HEK293 (cell line): Measurements from ENCODE around the gene ANKRD49.

Experiments
- CTCF ChIA-PET: fragments of 350-600 bp; formaldehyde crosslinking; extraction: SDS; loops from one replicate; lab custom pipeline; 2021; ENCODE audit warnings: antibody characterized with exemption; lab: Yijun Ruan, JAX
- POLR2A ChIA-PET: fragments of 300-600 bp; formaldehyde crosslinking; extraction: SDS; loops from one replicate; lab custom pipeline; 2020; ENCODE audit warnings: antibody characterized with exemption, inconsistent platforms; lab: Yijun Ruan, JAX
- H3K27ac ChIP-seq: fragments of 200-500 bp; sonication (Bioruptor generic); 2 replicates; pipeline ENCODE4 v1.5.1; 2014; ENCODE audit warnings: low read depth, low read length, control low read depth, inconsistent platforms; ENCODE audit errors: extremely low read depth
- H3K36me3 ChIP-seq, 2 experiments: fragments of 200-500 bp in 1 of 2; sonication (Bioruptor generic) in 1 of 2; 1 replicate in 1 of 2; 2 replicates in 1 of 2; pipeline ENCODE4 v1.5.1; 2014 to 2017; ENCODE audit warnings: inconsistent platforms in 2 of 2, low read length in 2 of 2; ENCODE audit not compliant: control insufficient read depth in 2 of 2, insufficient read depth in 1 of 2
- H3K4me1 ChIP-seq: fragments of 200-500 bp; sonication (Bioruptor generic); 2 replicates; pipeline ENCODE4 v1.5.1; 2014; ENCODE audit warnings: mild to moderate bottlenecking, low read length, inconsistent platforms; ENCODE audit not compliant: control insufficient read depth, insufficient read depth
- H3K4me3 ChIP-seq: 2 replicates; pipeline ENCODE4 v1.5.1; 2011; ENCODE audit warnings: low read depth, mild to moderate bottlenecking, control low read depth, low read length, moderate library complexity
- H3K9me3 ChIP-seq: fragments of 200-500 bp; sonication (Bioruptor generic); 2 replicates; pipeline ENCODE4 v1.5.1; 2014; ENCODE audit warnings: low read depth, low read length, inconsistent platforms; ENCODE audit not compliant: control insufficient read depth, insufficient read depth
- EGR2 ChIP-seq: fragments of 450-650 bp; formaldehyde crosslinking; IDR thresholded peaks from 2 replicates; pipeline ENCODE4 v1.5.1; 2016; ENCODE audit warnings: low read depth, missing biosample characterization, missing genetic modification characterization
- FEZF1 ChIP-seq: fragments of 450-650 bp; formaldehyde crosslinking; IDR thresholded peaks from 2 replicates; pipeline ENCODE4 v1.5.1; 2016; ENCODE audit warnings: missing biosample characterization, missing genetic modification characterization
- GLIS1 ChIP-seq: fragments of 450-650 bp; formaldehyde crosslinking; IDR thresholded peaks from 2 replicates; pipeline ENCODE4 v1.5.1; 2016; ENCODE audit warnings: missing biosample characterization, missing genetic modification characterization
- KLF8 ChIP-seq: fragments of 450-650 bp; formaldehyde crosslinking; IDR thresholded peaks from 2 replicates; pipeline ENCODE4 v1.5.1; 2016; ENCODE audit warnings: missing biosample characterization, missing genetic modification characterization
- PRDM10 ChIP-seq: fragments of 450-650 bp; formaldehyde crosslinking; IDR thresholded peaks from 2 replicates; pipeline ENCODE4 v1.5.1; 2016; ENCODE audit warnings: missing biosample characterization, missing genetic modification characterization
- PRDM6 ChIP-seq: fragments of 450-650 bp; formaldehyde crosslinking; IDR thresholded peaks from 2 replicates; pipeline ENCODE4 v1.5.1; 2017; ENCODE audit warnings: missing biosample characterization, missing genetic modification characterization
- SP3 ChIP-seq: fragments of 450-650 bp; formaldehyde crosslinking; IDR thresholded peaks from 2 replicates; pipeline ENCODE4 v1.5.1; 2016; ENCODE audit warnings: missing biosample characterization, missing genetic modification characterization
- YY1 ChIP-seq: fragments of 450-650 bp; formaldehyde crosslinking; IDR thresholded peaks from 2 replicates; pipeline ENCODE4 v1.5.1; 2018; ENCODE audit warnings: missing biosample characterization, missing genetic modification characterization
- ZBTB48 ChIP-seq: fragments of 450-650 bp; formaldehyde crosslinking; IDR thresholded peaks from 2 replicates; pipeline ENCODE4 v1.5.1; 2016; ENCODE audit warnings: missing biosample characterization, missing genetic modification characterization
- ZNF169 ChIP-seq: fragments of 450-650 bp; formaldehyde crosslinking; IDR thresholded peaks from 2 replicates; pipeline ENCODE4 v1.5.1; 2016; ENCODE audit warnings: missing biosample characterization, missing genetic modification characterization
- ZNF266 ChIP-seq: fragments of 450-650 bp; formaldehyde crosslinking; IDR thresholded peaks from 2 replicates; pipeline ENCODE4 v1.5.1; 2016; ENCODE audit warnings: missing biosample characterization, missing genetic modification characterization, low read depth
- ZNF280D ChIP-seq: fragments of 450-650 bp; formaldehyde crosslinking; IDR thresholded peaks from 2 replicates; pipeline ENCODE4 v1.5.1; 2016; ENCODE audit warnings: missing biosample characterization, missing genetic modification characterization
- ZNF514 ChIP-seq: fragments of 450-650 bp; formaldehyde crosslinking; IDR thresholded peaks from 2 replicates; pipeline ENCODE4 v1.5.1; 2016; ENCODE audit warnings: missing biosample characterization, missing genetic modification characterization
- ZNF571 ChIP-seq: fragments of 450-650 bp; formaldehyde crosslinking; IDR thresholded peaks from 2 replicates; pipeline ENCODE4 v1.5.0; 2017; ENCODE audit warnings: missing biosample characterization, missing genetic modification characterization
- ZNF768 ChIP-seq: fragments of 450-650 bp; formaldehyde crosslinking; IDR thresholded peaks from 2 replicates; pipeline ENCODE4 v1.5.1; 2018; ENCODE audit warnings: missing biosample characterization, mild to moderate bottlenecking, missing genetic modification characterization
- ZSCAN18 ChIP-seq: fragments of 450-650 bp; formaldehyde crosslinking; IDR thresholded peaks from 2 replicates; pipeline ENCODE4 v1.5.1; 2016; ENCODE audit warnings: missing biosample characterization, missing genetic modification characterization
- ZSCAN5A ChIP-seq: fragments of 450-650 bp; formaldehyde crosslinking; IDR thresholded peaks from 2 replicates; pipeline ENCODE4 v1.5.1; 2016; ENCODE audit warnings: missing biosample characterization, missing genetic modification characterization

Gene ANKRD49

GRCh38 chr11:94472916-94473799, 20.6 kb upstream of the ANKRD49 start:
- Histone ChIP-seq H3K9me3 (no peaks in the 10 kb centered on the region), H3K27ac (no peak overlapping the region), H3K4me3 (no peak overlapping the region), H3K36me3 (peaks cover 5 to 80% of the 10 kb centered on the region in 2 experiments), H3K4me1 (no peaks in the 10 kb centered on the region)
- ChIA-PET POLR2A (no interaction called here), CTCF (no interaction called here)
- no peak for TF ChIP-seq SP3 (tag by site-specific recombination)
- no peak for TF ChIP-seq PRDM10 (tag by site-specific recombination)
- no peak for TF ChIP-seq ZNF280D
- TF ChIP-seq YY1 (tag by site-specific recombination), result no peak
- no peak for TF ChIP-seq ZNF266
- TF ChIP-seq ZBTB48 (tag by site-specific recombination), result no peak
- no peak for TF ChIP-seq ZNF571
- no peak for TF ChIP-seq KLF8 (tag by site-specific recombination)
- TF ChIP-seq ZSCAN5A (tag by site-specific recombination), result no peak
- no peak for TF ChIP-seq ZSCAN18 (tag by site-specific recombination)
- TF ChIP-seq ZNF169, result no peak
- no peak for TF ChIP-seq GLIS1 (tag by site-specific recombination)
- TF ChIP-seq PRDM6, result no peak
- no peak for TF ChIP-seq FEZF1 (tag by site-specific recombination)
- no peak for TF ChIP-seq ZNF768 (tag by site-specific recombination)
- no peak for TF ChIP-seq EGR2
- TF ChIP-seq ZNF514 (tag by site-specific recombination), result no peak
